BE2C (cell line): ENCODE results near the gene REXO1.

Experiments
- DNase-seq: peaks from one replicate; pipeline ENCODE4 v3.0.0-alpha.2; 2020
- H3K27me3 ChIP-seq: fragments of 250-450 bp; sonication (Bioruptor Pico); 2 replicates; pipeline ENCODE4 v1.5.1; 2020; ENCODE audit warnings: mild to moderate bottlenecking
- H3K36me3 ChIP-seq: fragments of 250-450 bp; sonication (Bioruptor Pico); 2 replicates; pipeline ENCODE4 v1.5.1; 2020; ENCODE audit warnings: mild to moderate bottlenecking
- H3K4me1 ChIP-seq: fragments of 250-450 bp; sonication (Bioruptor Pico); 2 replicates; pipeline ENCODE4 v1.5.1; 2020
- H3K4me3 ChIP-seq: 2 replicates; pipeline ENCODE4 v1.5.1; 2011; ENCODE audit warnings: low read depth, low read length
- H3K9me3 ChIP-seq: fragments of 250-450 bp; sonication (Bioruptor Pico); 2 replicates; pipeline ENCODE4 v1.5.1; 2020
- CTCF ChIP-seq: IDR thresholded peaks from 2 replicates; pipeline ENCODE4 v1.5.1; 2012; ENCODE audit warnings: mild to moderate bottlenecking, low read depth, low read length

REXO1 gene

GRCh38 chr19:1791879-1792278 is 56.4 kb downstream of the REXO1 start:
- Histone ChIP-seq H3K4me3 (no peak overlapping the region), H3K9me3 (no peaks in the 10 kb centered on the region), H3K4me1 (no peaks in the 10 kb centered on the region), H3K36me3 (no peaks in the 10 kb centered on the region), H3K27me3 (peaks cover 31% of the 10 kb centered on the region)
- no peak for TF ChIP-seq CTCF
- no peak for DNase-seq

- no peak for DNase-seq
- Histone ChIP-seq H3K27me3 (peaks cover 16% of the 10 kb centered on the region), H3K36me3 (no peaks in the 10 kb centered on the region), H3K4me3 (no peak overlapping the region), H3K9me3 (no peaks in the 10 kb centered on the region), H3K4me1 (no peaks in the 10 kb centered on the region)
- TF ChIP-seq CTCF, result no peak
Observed at GRCh38 chr19:1790054-1790792, 58.1 kb downstream of the REXO1 start.

- peaks cover 15% of the 10 kb centered on the region for H3K27me3 ChIP-seq
- no peaks in the 10 kb centered on the region for H3K4me1 ChIP-seq
- H3K9me3 ChIP-seq, result no peaks in the 10 kb centered on the region
- TF ChIP-seq CTCF, result no peak
- no peaks in the 10 kb centered on the region for H3K36me3 ChIP-seq
- DNase-seq, result no peak
- H3K4me3 ChIP-seq, result no peak overlapping the region
Observed at GRCh38 chr19:1789261-1790041, 58.8 kb downstream of the REXO1 start.

- DNase-seq, result no peak
- Histone ChIP-seq H3K36me3 (no peaks in the 10 kb centered on the region), H3K4me3 (no peak overlapping the region), H3K27me3 (peaks cover 29% of the 10 kb centered on the region), H3K9me3 (peaks cover 3% of the 10 kb centered on the region), H3K4me1 (no peaks in the 10 kb centered on the region)
- TF ChIP-seq CTCF, result no peak
Observed at GRCh38 chr19:1787116-1787515, 61.2 kb downstream of the REXO1 start.

GRCh38 chr19:1786668-1787067 is 61.6 kb downstream of the REXO1 start:
- H3K4me3 ChIP-seq, result no peak overlapping the region
- peaks cover 4% of the 10 kb centered on the region for H3K9me3 ChIP-seq
- peaks cover 29% of the 10 kb centered on the region for H3K27me3 ChIP-seq
- H3K36me3 ChIP-seq, result no peaks in the 10 kb centered on the region
- DNase-seq, result no peak
- H3K4me1 ChIP-seq, result no peaks in the 10 kb centered on the region
- TF ChIP-seq CTCF, result no peak

- no peak for DNase-seq
- Histone ChIP-seq H3K9me3 (peaks cover 4% of the 10 kb centered on the region), H3K4me3 (no peak overlapping the region), H3K36me3 (no peaks in the 10 kb centered on the region), H3K27me3 (peaks cover 36% of the 10 kb centered on the region), H3K4me1 (no peaks in the 10 kb centered on the region)
- TF ChIP-seq CTCF, result no peak
Observed at GRCh38 chr19:1785310-1785709, 63.0 kb downstream of the REXO1 start.
